Smooth muscle cell (in vitro differentiated cells): ENCODE data around the gene PALM2AKAP2. TPM values are rescaled to one million over a fixed set of nuclear protein-coding genes. Genes with fewer than 3 reads are reported as not detected.

Source experiments
- DNase-seq: peaks from one replicate; lab custom pipeline; 2025; ENCODE audit not compliant: unreplicated experiment; lab: John Stamatoyannopoulos, UW
- H2AFZ ChIP-seq: fragments of 200-600 bp; sonication (generic); 2 replicates; pipeline ENCODE4 v1.6.0; 2016; ENCODE audit warnings: antibody characterized with exemption, low read depth, mild to moderate bottlenecking
- H3F3A ChIP-seq: fragments of 200-600 bp; sonication (generic); 2 replicates; pipeline ENCODE4 v1.6.0; 2017; ENCODE audit warnings: antibody characterized with exemption, low read depth
- H3K27ac ChIP-seq: fragments of 200-600 bp; sonication (generic); 2 replicates; pipeline ENCODE4 v1.5.1; 2016; ENCODE audit warnings: low read depth, mild to moderate bottlenecking
- H3K27me3 ChIP-seq: fragments of 200-600 bp; sonication (generic); 2 replicates; pipeline ENCODE4 v1.6.1; 2016; ENCODE audit warnings: low read depth, mild to moderate bottlenecking
- H3K36me3 ChIP-seq: fragments of 200-600 bp; sonication (generic); 2 replicates; pipeline ENCODE4 v1.5.1; 2016; ENCODE audit warnings: low read depth
- H3K4me1 ChIP-seq: fragments of 200-600 bp; sonication (generic); 2 replicates; pipeline ENCODE4 v1.5.1; 2016; ENCODE audit warnings: low read depth
- H3K4me2 ChIP-seq: fragments of 200-600 bp; sonication (generic); 2 replicates; pipeline ENCODE4 v1.6.0; 2016; ENCODE audit warnings: mild to moderate bottlenecking
- H3K4me3 ChIP-seq: fragments of 200-600 bp; sonication (generic); 2 replicates; pipeline ENCODE4 v1.5.1; 2016; ENCODE audit warnings: mild to moderate bottlenecking
- H3K79me2 ChIP-seq: fragments of 200-600 bp; sonication (generic); 2 replicates; pipeline ENCODE4 v1.6.0; 2016; ENCODE audit warnings: low read depth, mild to moderate bottlenecking
- H3K9ac ChIP-seq: fragments of 200-600 bp; sonication (generic); 2 replicates; pipeline ENCODE4 v1.6.0; 2016; ENCODE audit warnings: low read depth
- H3K9me3 ChIP-seq: fragments of 200-600 bp; sonication (generic); replicated peaks from 2 replicates; pipeline ENCODE4 v1.5.1; 2016; ENCODE audit warnings: low read depth
- H4K20me1 ChIP-seq: fragments of 200-600 bp; sonication (generic); 2 replicates; pipeline ENCODE4 v1.6.0; 2016; ENCODE audit warnings: low read depth
- CTCF ChIP-seq: fragments of 200-600 bp; sonication (generic); IDR thresholded peaks from 2 replicates; pipeline ENCODE4 v1.5.1; 2017; ENCODE audit warnings: borderline replicate concordance, mild to moderate bottlenecking, antibody characterized with exemption; ENCODE audit not compliant: insufficient read depth, poor library complexity, severe bottlenecking
- WGBS: methylation state at CpG from one replicate; pipeline ENCODE4 v1.1.7; 2016; ENCODE audit warnings: low lambda C conversion rate; 5-methylcytosine and 5-hydroxymethylcytosine counted together
- polyA plus RNA-seq: library from polyadenylated mRNA; unstranded; fragments of >200 nt; fragmentation: Nextera tagmentation; extraction: Ambion mirVana; gene quantifications from 2 replicates; pipeline ENCODE4 v1.2.1, GENCODE V29; 2016
- total RNA-seq: library from RNA; depleted of rRNA; stranded (reverse); fragments of >200 nt; gene quantifications from 2 replicates; pipeline ENCODE4 v1.2.3, GENCODE V29; 2014

Gene PALM2AKAP2
- total and polyA plus RNA-seq, 2 experiments from 2014 or later = 5.8 to 9.3 TPM

DNA sequence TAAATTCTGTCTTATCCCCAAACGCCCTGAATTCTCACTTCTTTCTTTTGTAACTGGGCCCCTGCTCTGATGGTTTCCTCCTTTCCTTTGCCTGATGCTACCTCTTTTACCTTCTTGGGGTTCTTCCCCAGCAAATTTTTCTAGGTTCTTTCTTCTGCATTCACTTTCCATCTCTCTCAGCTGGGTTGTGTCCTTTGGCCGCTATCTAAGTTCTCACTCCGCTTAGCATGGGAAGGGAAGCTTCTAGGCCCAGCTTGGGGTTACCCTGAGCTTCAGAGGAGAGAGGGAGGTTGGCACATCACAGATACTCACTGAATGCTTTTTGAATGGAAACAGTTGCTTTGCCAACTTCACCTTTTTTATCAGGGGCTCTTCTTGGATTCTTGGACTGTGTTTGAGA is 17.0 kb downstream of the PALM2AKAP2 start:
- no peaks in the 10 kb centered on the region for H3K27me3 ChIP-seq
- no peak for TF ChIP-seq CTCF
- DNase-seq = no peak
- no peaks in the 10 kb centered on the region for H3K9me3 ChIP-seq
- peaks cover 67% of the 10 kb centered on the region for H3K79me2 ChIP-seq
- H3K4me1 ChIP-seq = peaks cover 24% of the 10 kb centered on the region
- WGBS = 96% methylated on average over 3 of the region's 3 CpGs
- peaks cover 15% of the 10 kb centered on the region for H3F3A ChIP-seq
- no peak overlapping the region for H3K4me3 ChIP-seq
- no peak overlapping the region for H3K4me2 ChIP-seq
- H3K27ac ChIP-seq = no peak overlapping the region
- no peaks in the 10 kb centered on the region for H3K36me3 ChIP-seq
- H4K20me1 ChIP-seq = no peaks in the 10 kb centered on the region
- H3K9ac ChIP-seq = no peak overlapping the region
- H2AFZ ChIP-seq = no peak overlapping the region

- H3K36me3 ChIP-seq = no peaks in the 10 kb centered on the region
- no peak overlapping the region for H3K4me3 ChIP-seq
- TF ChIP-seq CTCF = no peak
- no peaks in the 10 kb centered on the region for H4K20me1 ChIP-seq
- H3F3A ChIP-seq = peaks cover 15% of the 10 kb centered on the region
- WGBS = 96% methylated on average over 5 of the region's 5 CpGs
- H3K79me2 ChIP-seq = peaks cover 71% of the 10 kb centered on the region
- no peak for DNase-seq
- peaks cover 22% of the 10 kb centered on the region for H3K4me1 ChIP-seq
- no peak overlapping the region for H2AFZ ChIP-seq
- no peak overlapping the region for H3K27ac ChIP-seq
- H3K9ac ChIP-seq = no peak overlapping the region
- H3K9me3 ChIP-seq = no peaks in the 10 kb centered on the region
- H3K27me3 ChIP-seq = no peaks in the 10 kb centered on the region
- no peak overlapping the region for H3K4me2 ChIP-seq
Measured at GRCh38 chr9:109797509-109797908, 17.5 kb downstream of the PALM2AKAP2 start.

GRCh38 chr9:109799141-109799540 is 19.1 kb downstream of the PALM2AKAP2 start:
- Histone ChIP-seq H3K27ac (peak overlapping the region; percentile 69), H3K4me1 (peaks cover 6% of the 10 kb centered on the region), H3K9ac (no peak overlapping the region), H3K79me2 (peaks cover 82% of the 10 kb centered on the region), H3K9me3 (no peaks in the 10 kb centered on the region), H3F3A (peaks cover 5% of the 10 kb centered on the region), H4K20me1 (no peaks in the 10 kb centered on the region), H3K27me3 (no peaks in the 10 kb centered on the region), H3K4me3 (no peak overlapping the region), H3K4me2 (peak overlapping the region; percentile 52), H2AFZ (no peak overlapping the region), H3K36me3 (no peaks in the 10 kb centered on the region)
- 93% methylated on average over 3 of the region's 3 CpGs for WGBS
- no peak for DNase-seq
- TF ChIP-seq CTCF = no peak

DNA sequence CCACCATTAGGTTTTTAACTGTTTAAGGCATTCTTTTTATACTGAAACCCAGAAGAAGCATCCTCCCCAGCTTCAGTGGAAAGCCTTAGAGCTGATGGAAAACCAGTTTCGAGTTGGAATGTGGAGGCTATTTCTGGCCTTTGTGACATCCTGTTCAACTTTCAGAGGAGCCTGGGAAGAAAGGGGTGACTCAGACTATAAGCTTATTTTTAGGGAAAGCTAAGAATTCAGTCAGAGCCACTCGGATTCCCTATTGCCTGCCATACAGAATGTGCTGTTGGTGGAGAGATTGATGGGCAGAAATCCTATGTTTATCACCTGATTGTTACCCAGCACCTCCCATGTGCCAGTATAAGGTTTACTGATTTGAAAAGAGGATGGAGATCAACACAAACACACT is 19.8 kb downstream of the PALM2AKAP2 start:
- TF ChIP-seq CTCF = no peak
- Histone ChIP-seq H3K4me2 (peak overlapping the region; percentile 52), H3K4me1 (no peaks in the 10 kb centered on the region)

More for the DNA sequence above, 19.8 kb downstream of the PALM2AKAP2 start:
- peaks cover 82% of the 10 kb centered on the region for H3K79me2 ChIP-seq
- no peaks in the 10 kb centered on the region for H3K9me3 ChIP-seq
- WGBS = 4% methylated on average over 2 of the region's 2 CpGs
- H4K20me1 ChIP-seq = no peaks in the 10 kb centered on the region
- peaks cover 5% of the 10 kb centered on the region for H3F3A ChIP-seq
- no peak for DNase-seq
- H3K36me3 ChIP-seq = no peaks in the 10 kb centered on the region
- H3K9ac ChIP-seq = no peak overlapping the region
- H2AFZ ChIP-seq = no peak overlapping the region
- H3K27ac ChIP-seq = peak overlapping the region; percentile 69
- no peak overlapping the region for H3K4me3 ChIP-seq
- H3K27me3 ChIP-seq = no peaks in the 10 kb centered on the region
